ENCODE results near the gene SOX9. TPM values are rescaled to one million over a fixed set of nuclear protein-coding genes. Genes with fewer than 3 reads are reported as not detected.

SOX9 gene
- total RNA-seq, 6 experiments from 2014 or later: 1.2 to 5.9 (median 1.9) TPM

DNA sequence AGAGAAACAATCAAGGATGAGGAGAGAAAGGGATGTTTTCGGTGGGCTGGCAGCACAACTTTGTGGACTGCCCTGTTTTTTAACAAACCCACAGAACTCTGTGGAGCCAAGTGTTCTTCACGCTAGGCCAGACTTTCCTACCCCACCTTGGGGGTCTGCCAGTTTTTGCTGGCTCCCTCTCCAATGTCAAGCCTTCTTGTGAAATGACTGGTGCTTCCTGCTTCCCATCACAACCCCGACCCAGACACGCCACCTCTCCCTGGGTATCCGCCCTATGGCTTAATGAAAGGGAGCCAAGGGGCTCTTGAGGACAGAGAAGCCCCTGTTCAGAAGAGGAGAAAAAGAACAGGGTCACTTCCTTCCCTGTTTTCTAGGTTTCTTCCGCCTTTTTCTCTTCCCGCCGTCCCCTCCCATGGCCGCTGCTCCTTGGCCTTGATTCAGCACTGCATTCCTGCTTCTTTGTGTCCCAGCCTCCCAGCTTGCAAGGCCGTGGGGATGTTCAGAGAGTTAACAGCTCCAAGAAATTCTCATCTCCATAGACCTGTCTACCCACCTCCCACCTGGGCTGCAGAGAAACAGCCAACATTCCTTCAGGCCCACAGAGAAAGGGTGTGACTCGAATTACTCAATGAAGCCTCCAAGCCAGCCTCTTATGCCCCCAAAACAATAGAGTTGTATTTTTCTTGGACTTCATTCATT lies 16.5 kb upstream of the SOX9 start:
- TF ChIP-seq, protein P1, sequence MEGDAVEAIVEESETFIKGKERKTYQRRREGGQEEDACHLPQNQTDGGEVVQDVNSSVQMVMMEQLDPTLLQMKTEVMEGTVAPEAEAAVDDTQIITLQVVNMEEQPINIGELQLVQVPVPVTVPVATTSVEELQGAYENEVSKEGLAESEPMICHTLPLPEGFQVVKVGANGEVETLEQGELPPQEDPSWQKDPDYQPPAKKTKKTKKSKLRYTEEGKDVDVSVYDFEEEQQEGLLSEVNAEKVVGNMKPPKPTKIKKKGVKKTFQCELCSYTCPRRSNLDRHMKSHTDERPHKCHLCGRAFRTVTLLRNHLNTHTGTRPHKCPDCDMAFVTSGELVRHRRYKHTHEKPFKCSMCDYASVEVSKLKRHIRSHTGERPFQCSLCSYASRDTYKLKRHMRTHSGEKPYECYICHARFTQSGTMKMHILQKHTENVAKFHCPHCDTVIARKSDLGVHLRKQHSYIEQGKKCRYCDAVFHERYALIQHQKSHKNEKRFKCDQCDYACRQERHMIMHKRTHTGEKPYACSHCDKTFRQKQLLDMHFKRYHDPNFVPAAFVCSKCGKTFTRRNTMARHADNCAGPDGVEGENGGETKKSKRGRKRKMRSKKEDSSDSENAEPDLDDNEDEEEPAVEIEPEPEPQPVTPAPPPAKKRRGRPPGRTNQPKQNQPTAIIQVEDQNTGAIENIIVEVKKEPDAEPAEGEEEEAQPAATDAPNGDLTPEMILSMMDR (IDR thresholded peaks at IDR 0.05): no peak
- TF ChIP-seq POLR2A (IDR thresholded peaks at IDR 0.05): no peak
- Histone ChIP-seq H3K27ac (no peak overlapping the region), H3K27me3 (no peaks in the 10 kb centered on the region), H3K36me3 (no peaks in the 10 kb centered on the region), H3K4me1 (no peaks in the 10 kb centered on the region), H3K9me3 (no peaks in the 10 kb centered on the region), H3K4me3 (no peak overlapping the region)
- WGBS (ENCODE audit: insufficient coverage, low coverage, low lambda C conversion rate, missing lambda C conversion rate): 70% methylated on average over 10 of the region's 11 CpGs
- DNase-seq: no peak
- intact Hi-C loops (cut with DNase I): no loop called here
- no peak for ATAC-seq

DNA sequence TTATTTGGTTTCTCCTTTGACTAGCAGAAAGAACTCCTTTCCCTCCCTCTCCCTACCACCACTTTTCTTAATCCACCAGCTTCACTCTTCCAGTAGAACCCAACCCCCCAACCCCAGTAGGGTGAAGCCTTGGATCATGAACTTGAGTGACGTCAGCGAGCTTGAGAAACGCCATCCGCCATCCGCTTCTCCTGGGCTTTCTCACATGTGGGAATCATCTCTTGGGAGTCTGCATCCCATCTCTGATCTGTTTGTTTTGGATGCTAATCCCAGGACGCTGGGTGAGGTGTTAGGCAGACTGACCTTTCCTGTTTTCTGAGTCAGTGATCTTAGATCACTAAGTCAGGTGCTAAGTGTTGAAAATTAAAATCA lies 16.0 kb upstream of the SOX9 start:
- DNase-seq (no peak), ATAC-seq (no peak)
- TF ChIP-seq, protein P1 (IDR thresholded peaks at IDR 0.05): no peak
- no peak for TF ChIP-seq POLR2A (IDR thresholded peaks at IDR 0.05)
- H3K27me3 ChIP-seq: no peaks in the 10 kb centered on the region
- H3K9me3 ChIP-seq: no peaks in the 10 kb centered on the region
- intact Hi-C loops (cut with DNase I): no loop called here
- no peak overlapping the region for H3K4me3 ChIP-seq
- no peak overlapping the region for H3K27ac ChIP-seq
- WGBS (ENCODE audit: insufficient coverage, low coverage, low lambda C conversion rate, missing lambda C conversion rate): 60% methylated on average over 6 of the region's 6 CpGs
- no peaks in the 10 kb centered on the region for H3K36me3 ChIP-seq
- H3K4me1 ChIP-seq: no peaks in the 10 kb centered on the region

DNA sequence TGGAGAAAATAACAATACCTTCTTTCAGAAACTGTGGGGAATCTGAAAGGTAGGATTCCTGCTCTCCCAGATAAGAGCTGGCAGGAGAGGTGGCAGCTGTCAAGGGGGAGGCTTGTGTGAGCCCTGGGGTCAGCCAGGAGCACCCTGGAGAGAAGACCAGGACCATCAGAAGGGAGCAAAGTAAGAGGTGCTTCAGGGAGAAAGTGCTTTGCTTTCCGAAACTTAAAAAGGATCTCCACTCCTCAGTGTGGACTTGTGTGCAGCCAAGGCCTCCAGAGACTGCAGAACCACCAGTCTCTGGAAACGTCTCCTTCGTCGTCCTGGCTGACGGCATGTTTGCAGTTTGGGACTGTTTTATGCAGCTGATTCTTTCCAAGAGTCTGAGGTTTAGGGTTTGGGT lies 13.7 kb upstream of the SOX9 start:
- 71% methylated on average over 5 of the region's 5 CpGs for WGBS (ENCODE audit: insufficient coverage, low coverage, low lambda C conversion rate, missing lambda C conversion rate)
- intact Hi-C loops (cut with DNase I): no loop called here
- Histone ChIP-seq H3K36me3 (no peaks in the 10 kb centered on the region), H3K4me1 (no peaks in the 10 kb centered on the region), H3K4me3 (no peak overlapping the region), H3K27ac (no peak overlapping the region), H3K9me3 (no peaks in the 10 kb centered on the region), H3K27me3 (no peaks in the 10 kb centered on the region)
- no peak for ATAC-seq
- TF ChIP-seq, protein P1 (IDR thresholded peaks at IDR 0.05): no peak
- TF ChIP-seq POLR2A (IDR thresholded peaks at IDR 0.05): no peak
- no peak for DNase-seq

DNA sequence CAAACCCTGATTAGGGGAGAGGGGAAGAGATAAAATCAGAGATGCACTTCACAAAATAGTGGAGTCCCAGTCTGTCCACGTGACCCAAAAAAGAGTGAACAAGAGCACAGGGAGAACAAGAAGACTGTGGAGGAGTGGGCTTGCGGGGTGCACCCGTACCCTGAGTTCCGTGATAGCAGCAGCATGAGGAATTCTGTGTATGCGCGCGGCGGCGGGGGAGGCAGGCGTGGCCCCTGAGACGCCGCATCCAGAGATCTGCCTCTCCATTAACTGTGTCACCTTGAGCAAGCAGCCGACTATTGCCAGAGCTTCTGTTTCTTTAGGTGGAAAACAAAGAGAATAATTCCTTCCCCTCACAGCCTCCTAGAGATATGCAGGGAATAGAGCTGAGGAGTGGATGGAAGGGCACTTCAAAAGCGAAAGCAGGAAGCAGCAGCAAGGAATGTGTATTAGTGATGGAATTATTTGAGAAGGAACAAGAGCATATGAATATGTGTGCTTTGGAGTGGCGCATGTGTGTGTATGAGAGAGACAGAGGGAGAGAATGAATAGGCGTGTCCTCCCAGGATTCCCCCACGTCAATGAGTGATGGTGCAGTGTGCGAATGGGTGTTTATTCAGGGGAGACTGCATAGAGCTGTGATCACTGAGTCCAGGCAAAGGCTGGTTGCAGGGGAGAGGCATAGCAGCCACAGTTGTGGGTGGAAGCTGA lies 10.4 kb upstream of the SOX9 start:
- no peak overlapping the region for H3K4me3 ChIP-seq
- no peak for TF ChIP-seq POLR2A (IDR thresholded peaks at IDR 0.05)
- TF ChIP-seq, protein P1 (IDR thresholded peaks at IDR 0.05): no peak
- H3K9me3 ChIP-seq: no peaks in the 10 kb centered on the region
- H3K4me1 ChIP-seq: no peaks in the 10 kb centered on the region
- H3K27ac ChIP-seq: no peak overlapping the region
- ATAC-seq (no peak), DNase-seq (no peak)
- no peaks in the 10 kb centered on the region for H3K27me3 ChIP-seq
- no peaks in the 10 kb centered on the region for H3K36me3 ChIP-seq
- intact Hi-C loops (cut with DNase I): no loop called here
- 51% methylated on average over 18 of the region's 18 CpGs for WGBS (ENCODE audit: insufficient coverage, low coverage, low lambda C conversion rate, missing lambda C conversion rate)
